Stimulated activated CD4-positive, alpha-beta T cell treated with anti-CD3 and anti-CD28 coated beads, Interleukin-2, amount 100 ng/mL, for 48 hours (primary cell): ENCODE results near the gene KIF18B.

ENCODE experiments used
- DNase-seq, 2 donors: peaks; one replicate each; pipeline ENCODE4 v3.0.0-alpha.2; 2020

KIF18B gene

DNA sequence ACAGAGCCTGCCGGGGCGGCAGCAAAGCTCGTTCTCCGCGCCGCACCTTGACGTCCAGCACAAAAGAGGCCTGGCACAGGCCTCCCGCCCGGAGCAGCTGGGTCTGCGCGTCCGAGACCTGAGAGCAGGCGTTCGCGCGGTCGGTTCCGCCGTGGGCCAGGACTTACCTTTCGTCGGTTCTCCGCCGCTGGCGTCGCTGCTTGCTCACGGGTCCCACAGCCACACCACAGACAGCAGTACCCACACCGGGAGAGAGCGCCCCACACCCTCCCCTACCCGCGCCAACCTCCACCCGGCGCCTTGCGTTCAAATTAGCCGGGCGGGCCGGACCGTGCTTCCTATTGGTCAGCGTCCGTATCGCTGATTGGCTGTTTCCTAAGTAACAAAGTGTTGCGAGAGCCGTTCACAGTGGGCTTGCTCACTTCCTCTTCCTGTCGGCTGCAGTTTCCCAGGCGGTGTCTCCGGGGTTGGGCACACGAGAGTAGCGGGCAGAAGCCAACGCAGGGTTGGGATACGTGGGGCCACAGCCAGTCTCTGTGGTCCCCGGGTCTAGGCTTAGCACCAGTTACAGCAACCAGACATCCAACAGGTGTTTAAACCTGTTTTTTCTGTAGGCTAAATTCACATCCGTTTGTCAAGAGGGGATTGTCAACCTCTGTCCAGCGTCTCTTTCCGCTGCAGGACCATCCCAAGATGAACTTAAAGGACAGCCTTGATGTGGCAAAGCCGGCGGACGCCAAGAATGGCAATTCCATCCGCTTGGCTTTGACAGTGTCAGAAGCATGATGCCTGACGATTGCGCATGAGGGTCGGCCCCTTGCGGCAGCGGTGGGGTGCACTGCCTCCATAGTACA is at the start of gene KIF18B:
Gene KIF18B, minus strand, starts transcription at position 313 of the 854 bp plus-strand sequence. CDS start 11,429 bp downstream, outside the sequence.
- peak; percentile 88 for DNase-seq

DNA sequence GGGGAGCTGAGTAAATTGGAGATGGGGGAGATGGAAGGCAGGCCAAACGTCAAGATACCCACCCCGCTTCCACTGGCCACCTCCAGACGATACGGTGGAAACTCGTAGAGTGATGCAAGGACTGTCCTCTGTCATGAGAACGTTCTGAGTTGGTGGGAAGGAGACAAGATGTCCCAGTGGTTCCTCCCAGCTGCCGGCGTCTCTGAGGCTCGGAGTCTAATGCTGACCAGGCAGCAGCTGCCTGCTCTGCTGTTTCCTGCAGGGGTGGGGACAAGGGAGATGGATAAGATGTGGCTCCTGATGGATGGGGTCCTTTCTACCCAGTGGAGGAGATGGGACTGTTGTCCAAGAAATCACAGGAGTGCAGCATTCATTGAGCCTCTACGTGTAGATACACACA is 48.7 kb upstream of the KIF18B start:
- no peak for DNase-seq

DNA sequence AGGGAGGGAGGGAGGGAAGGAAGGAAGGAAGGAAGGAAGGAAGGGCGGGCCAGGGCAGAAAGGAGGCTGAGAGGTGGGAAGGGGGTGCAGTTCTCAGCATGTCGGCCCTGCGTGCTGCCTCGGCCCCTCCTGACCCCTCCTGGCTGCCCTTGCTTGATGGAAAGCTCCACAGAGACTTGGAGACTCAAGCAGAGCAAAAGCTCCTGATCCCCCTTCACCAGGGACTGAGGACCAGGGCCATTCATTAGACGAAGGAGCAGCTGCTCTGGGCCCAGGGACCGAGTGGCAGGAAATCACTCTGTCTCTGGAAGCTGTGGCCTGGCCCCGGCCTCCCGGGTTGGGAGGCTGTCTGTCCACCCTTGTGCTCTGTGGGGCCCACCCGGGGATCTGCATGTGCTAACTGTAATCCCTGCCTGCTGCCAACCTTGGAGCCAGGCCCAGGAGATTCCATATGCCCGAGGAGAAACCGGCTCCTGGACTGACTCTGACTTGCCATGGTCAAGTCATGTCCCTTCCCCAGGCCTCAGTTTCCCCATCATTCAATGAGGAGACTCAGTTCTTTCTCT is 47.9 kb upstream of the KIF18B start:
- DNase-seq = no peak

DNA sequence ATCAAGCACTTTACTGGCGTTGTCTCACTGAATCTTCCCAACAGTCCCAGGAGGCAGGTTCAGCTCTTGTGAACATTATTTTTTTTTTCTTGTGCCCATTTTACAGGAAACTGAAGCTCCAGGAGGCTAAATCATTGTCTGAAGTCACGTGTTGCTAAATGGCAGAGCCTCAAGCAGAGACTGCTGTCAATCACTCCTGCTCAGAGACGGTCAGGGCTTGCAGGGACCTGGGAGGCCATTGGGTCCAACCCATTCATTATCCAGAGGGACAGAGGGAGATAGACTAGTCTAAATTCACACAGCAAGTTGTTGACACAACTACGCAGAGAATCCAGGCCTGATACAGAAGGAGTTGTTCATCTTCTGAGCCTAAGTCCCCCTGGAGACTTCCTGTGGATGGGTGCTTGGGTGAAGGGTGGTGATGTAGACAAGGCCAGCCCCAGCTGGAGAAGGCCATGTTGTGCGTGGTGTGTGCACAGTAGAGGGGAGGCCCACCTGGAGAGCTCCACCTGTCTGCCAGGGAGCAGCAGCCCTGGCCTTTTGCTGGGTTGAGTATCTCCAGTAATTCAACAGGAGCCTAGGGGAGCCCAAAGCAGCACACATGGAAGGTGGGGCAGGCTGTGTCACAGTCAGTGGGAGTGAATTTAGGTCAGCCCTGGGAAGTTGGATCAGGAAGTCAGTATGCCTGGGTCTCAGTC is 44.8 kb upstream of the KIF18B start:
- no peak for DNase-seq

DNA sequence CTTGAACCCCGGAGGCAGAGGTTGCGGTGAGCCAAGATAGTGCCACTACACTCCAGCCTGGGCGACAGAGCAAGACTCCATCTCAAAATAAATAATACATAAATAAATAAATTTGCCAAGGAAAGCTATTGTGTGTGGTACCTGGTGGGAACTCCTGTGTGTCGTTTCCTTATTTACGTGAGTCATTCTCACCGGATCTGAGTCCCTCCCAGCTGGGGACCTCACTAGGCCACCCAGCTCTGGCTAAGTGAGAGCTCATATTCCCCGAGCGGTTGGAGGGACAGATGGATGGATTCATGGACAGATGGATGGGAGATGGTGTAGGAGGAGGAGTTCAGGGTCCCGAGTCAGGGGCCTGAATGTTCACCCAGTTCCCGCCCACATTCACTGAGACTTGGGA is 43.4 kb upstream of the KIF18B start:
- no peak for DNase-seq

DNA sequence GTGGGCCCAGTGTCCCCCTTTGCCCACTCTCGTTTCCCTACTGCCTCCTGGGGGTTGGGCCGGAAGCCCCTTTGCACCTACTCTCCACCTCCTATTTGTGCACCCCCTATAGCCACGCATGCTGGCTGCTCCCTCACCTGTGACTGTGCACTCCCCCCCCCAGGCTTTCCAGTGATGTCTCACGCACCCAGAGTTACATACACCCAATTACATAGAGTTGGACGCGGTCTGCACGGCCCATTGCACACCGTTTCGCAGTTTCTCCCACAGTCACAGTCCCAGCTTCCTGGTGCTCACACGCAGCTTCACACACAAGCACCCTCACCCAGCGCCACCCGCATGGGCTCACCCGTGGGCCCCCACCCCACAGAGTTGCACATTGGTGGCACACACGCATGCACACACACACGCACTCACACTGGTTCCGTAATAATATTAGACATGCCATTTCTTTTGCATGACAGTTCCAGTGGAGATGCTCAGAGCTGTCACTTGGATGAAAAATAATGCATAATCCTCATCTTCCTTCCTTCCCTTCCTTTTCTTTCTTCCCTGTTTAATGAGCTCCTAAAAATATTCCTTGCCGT is 42.1 kb upstream of the KIF18B start:
- DNase-seq = no peak

DNA sequence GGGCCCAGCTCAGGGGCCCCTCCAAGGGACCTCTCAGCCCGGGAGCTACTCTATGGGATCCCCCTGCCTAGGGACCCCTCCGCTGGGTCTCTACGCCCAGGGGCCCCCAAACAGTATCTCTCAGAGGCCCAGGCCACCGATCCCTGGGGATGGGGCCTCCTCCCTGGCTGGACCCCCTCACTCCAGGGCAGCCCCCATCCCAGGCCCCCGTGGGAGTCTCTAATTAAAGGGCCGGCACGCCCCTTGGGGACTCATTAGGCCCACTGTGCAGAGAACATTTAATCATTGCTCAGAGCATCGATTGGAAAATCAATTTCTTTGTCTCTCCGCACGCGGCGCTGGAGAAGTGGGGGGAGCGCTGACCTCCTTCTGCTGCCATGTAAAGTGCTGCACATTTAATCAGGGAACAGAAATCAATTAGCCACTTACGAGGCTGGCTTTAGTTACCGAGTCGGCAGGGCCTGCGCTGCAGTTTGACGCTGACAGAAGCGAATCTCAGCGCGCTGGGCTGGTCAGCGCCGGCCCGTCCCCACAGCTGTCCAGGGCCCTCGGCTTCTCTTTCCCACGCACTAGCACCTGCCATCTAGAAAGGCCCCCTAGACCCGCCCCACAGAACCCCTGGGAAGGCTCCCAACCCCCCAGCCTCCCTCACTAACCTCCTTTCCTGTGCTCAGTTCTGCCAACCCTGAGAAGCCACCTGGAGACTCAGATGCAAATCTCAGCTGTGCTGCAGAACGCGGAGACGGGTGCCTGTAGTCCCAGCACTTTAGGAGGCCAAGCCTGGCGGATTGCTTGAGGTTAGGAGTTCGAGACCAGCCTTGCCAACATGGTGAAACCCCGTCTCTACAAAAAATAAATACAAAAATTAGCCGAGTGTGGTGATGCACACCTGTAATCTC is 40.7 kb upstream of the KIF18B start:
- DNase-seq = no peak

DNA sequence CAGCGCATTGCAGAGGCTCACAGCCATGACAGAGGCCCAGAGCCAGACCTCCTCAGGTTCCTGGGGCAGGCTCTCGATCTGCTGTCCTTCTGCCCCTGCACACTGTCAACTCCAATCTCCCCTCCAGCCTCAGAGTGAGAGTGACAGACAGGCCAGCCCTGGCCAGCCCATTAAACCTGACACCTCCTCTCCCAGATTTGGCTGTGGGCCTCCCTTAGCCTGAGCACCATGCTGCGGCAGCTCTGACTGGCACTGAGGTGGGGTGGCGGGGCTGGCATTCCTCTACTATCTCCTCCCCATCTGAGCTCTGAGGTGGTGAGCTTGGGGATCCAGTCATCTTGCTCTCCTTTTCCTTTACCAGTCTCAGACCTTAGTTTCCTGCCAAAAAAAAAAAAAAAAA is 36.0 kb upstream of the KIF18B start:
- no peak for DNase-seq

DNA sequence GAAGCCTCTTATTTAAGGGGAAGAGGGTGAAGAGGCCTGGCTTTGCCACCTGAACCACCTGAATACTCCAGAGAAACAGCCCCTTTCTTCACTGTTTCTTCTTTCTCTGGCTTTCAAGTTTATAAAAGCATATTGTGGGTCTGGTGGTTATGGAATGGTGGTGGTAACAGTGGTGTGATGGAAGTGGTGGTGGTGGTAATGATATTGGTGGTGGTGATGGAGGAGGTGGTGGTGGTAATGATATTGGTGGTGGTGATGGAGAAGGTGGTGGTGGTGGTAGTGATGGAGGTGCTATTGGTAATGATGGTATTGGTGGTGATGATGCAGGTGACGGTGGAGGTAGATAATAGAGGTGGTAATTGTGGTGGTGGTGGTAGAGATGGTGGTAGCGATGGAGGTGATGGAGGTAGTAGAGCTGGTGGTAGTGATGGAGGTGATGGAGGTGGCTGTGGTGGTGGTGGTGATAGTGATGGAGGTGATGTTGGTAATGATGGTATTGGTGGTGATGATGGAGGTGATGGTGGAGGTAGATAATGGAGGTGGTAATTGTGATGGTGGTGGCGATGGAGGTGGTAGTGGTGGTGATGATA is 34.6 kb upstream of the KIF18B start:
- DNase-seq = no peak

DNA sequence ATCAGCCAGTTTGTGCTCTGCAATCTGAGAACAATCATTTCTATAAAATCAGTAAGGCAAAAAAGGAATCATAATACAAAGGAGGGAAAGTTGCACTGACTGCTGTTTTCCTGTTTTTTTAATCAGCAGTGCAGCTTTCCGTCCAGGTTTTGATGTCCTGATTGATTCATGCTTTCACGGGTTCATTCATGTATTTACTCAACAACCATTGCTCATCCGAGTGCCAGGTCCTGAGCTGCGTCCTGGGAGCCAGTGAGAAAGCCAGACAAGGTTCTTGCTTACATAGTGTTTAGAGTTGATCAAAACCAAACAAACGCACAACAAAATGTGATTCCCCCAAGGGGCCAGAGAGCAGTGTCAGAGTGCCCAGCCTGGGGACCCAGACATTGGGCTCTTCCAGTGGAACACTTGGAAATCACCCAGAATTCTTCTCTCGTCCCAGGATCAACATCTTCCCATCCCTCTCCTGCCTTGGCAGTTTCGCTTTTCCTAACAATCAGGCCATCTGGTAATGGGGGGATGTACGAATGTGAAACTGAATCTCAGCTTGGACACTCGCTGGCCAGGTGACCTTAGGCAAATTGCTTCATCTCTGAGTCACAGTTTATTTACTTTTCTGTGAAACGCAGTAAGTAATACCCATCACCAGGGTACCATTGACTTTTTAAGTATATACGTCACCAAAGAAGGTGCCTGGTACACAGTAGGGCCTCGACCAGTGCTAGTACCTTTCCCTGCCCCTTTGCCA is 33.8 kb upstream of the KIF18B start:
- DNase-seq = no peak

DNA sequence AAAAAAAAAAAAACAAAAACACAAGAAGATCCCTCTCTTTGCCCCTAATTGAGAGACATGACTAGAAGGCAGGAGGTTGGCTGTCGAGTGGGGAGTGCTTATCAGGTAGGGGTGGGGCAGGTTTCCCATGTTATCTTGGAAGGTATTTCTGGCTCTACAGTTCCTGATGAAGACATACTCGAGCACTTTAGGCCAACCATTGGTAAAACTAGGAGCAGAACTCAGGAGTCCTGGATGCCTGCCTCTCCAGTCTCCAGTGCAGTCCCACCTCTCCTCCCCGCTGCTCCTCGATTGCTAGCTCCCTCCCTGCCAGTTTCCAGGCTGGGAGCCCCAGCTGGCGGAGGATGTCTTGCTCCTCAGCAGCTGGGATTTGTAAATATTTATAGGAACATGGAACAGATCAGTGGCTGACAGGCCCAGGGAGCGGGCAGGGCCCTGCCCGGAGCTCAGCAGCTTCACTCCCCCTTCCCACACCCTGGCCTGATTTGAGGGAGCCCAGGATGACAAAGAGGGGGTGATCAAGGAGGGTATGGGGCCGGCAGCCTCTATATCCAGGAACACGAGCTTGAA is 31.9 kb upstream of the KIF18B start:
- no peak for DNase-seq

DNA sequence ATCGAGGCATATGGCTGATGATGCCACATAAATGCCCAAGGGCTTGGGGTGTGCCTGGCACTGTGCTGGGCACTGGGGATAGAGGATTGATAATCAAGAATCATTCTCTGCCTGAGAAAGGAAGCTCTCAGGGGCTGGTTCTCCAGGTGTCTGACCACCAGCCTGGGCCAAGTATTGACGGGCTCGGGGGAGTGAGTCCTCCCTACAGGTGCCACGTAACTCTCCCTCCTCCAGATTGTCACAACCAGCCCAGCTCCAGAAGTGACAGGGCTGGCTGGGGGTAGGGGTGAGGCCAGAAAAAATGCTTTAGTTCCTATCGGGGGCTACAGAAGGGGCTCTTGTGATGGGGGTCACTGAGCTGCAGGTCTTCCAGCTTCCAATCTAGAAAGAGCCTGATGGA is 31.2 kb upstream of the KIF18B start:
- no peak for DNase-seq

DNA sequence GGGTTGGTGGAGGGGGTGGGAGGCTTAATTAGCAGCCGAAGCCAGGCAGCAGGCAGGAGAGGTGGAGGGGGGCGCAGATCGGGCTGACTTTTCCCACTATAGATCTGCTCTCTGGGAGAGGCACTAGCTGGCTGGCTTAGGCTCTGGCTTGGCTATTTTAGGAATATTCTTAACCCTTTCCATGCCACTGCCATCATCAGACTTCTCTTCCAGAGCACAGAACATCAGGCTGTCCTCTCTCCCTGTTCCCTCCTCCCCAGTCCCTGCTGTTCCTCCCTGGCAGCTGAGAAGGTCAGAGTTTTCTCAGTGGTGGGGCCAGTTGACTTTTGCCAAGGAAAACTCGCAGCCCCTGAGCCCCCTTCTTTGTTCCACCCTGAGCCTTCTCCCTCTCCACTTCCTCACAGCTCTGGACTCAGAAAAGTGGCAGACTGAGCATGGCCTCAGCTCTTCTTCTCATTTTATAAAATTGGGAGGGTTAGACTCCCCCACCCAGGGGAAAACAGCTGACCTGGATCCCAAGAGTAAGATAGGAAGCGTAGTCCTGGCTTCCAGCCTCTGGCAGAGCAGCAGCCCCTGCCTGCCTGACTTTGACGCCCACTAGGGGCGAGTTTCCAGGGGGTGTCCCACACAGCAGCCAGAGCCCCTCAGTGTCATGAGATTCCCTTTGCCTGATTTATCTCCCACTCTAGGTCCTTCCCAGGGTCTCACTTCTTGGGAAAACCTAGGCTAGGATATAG is 30.4 kb upstream of the KIF18B start:
- DNase-seq = no peak

DNA sequence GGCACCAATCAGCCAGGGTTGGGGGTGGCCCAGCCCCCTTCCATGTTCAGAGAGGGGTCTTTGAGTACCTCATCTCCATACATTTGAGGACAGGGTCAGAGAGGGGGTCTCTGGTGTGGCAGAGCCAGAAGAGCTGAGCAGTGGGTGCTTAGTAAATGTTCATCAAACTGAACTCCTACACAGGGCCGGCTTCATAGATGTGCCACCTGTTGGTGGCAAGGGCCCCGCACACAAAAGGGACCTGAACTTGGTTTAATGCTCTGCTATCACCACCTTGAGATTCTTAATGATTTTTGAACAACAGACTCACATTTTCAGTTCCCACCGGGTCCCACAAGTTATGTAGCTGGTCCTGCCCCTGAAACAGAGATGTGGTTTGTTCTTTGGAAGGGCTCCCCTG is 29.5 kb upstream of the KIF18B start:
- DNase-seq = no peak

DNA sequence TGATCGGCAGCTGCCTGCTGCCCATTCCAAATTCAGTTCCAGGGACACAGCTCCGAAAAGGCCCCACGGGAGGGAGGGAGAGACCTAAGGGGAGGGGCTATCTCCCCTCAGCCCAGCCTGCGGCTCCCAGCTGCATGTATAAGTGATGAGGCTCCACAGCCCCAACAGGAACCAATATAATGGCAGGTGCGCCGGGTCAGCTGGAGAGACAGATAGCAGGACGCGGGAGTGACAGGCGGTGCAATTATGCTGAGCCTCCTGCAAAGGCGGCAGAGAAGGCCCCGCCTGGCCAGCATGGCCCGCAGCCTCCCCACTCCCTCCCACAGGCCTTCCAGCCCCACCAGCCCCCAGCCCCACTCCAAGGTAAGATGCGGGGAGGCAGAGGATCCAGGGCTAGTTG is 28.6 kb upstream of the KIF18B start:
- DNase-seq = no peak

DNA sequence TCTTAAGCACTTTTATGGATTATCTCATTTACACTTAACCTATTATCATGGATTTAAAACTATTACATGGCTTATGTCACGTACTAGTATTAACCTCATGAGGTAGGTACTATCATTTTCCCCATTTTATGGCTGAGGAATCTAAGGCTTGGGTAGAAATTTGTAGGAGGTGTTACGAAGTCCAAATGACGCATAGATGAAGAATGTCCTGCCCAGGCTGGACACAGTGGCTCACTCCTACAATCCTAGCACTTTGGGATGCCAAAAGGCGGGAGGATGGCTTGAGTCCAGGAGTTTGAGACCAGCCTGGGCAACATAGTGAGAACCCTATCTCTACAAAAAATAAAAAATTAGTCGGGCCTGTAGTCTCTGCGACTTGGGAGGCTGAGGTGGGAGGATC is 25.4 kb upstream of the KIF18B start:
- DNase-seq = no peak

DNA sequence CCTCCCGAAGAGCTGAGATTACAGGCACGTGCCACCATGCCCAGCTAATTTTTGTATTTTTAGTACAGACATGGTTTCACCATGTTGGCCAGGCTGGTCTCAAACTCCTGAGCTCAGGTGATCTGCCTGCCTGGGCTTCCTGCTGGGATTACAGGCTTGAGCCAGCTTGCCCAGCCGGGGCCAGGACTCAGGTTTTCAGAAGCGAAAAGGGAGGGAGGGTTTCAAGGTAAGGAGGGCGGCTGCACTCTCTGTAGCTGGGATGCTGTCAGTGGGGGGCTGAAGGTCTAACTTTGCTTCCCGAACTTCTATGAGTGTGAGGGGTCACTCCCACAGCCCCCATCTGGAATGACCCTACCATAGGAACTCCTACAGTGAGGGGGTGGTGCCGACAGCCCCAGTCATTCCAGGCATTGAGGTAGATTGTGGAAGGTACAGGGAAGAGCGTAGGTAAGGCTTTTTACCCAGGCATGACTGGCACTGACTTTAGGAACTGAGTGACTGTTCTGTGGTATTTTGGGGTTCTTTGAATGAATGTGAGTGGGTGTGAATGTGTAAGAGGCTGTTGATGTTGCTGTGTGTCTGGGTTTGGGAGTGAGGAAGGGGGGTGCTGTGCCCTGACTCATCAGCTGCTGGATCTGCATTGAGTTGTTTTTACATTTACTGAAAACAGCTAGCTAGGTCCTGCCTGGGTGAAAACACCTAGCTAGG is 24.4 kb upstream of the KIF18B start:
- peak in 1 of 2 donors; percentile 61 for DNase-seq

DNA sequence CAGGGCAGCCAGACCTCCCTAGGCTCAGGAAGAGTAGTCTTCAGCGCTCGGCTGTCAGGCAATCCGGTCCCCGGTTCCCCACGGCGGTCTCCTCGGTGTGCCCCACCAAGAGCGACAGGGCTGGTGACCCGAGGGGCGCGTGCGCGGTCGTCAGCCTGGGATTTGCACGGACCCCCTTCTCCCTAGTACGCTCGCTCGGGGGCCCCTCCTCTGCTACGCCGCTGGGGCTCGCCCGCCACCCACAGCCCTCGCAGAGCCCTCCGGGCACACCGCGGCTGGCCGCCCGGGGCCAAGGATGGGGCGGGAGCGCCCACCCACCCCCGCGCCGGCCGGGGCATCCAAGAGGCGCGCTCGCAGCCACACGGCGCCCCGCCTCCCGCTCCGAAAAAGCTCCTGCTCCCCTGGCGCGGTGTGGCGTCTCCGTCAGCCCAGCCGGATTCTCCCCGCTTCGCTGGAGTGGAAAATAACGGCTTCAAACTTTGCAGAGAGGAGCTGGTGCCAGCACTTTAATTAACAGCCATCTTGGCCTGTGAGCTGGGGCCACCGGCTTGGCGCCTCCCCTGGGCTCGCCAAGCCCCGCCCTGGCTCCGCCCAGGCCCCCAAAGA is 22.7 kb upstream of the KIF18B start:
- DNase-seq = no peak

DNA sequence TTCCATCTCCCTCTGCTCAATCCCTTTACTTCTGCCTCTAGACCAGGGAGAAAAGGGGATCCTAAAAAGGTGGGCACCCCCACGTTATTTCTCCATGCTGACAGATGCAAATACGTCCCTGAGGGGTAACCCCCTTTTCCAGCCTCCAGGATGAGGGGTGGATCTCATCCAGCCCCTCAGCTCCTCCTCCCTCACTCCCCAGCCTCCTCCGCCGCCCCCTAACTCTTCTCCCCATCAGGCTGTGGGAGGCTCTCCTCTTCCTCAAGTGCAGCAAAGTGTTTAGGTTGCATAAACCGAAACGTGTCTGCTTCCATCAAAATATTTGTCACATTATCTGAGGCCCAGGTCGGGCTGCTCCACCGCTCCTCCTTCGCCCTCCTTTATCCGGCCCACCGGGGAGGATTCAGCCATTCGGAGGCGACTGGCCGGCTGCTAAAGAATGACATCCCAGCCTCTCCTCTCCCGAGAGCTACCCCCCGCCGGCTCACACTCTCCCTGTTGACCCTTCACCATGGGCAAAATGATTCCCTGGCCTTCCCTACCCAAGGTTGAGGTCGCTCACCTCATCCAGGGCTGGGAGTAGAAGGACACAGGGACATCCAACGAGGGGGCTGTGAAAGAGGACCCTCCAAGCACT is 21.7 kb upstream of the KIF18B start:
- no peak for DNase-seq
